ENCODE measurements around the gene PKN1. TPM values are rescaled to one million over a fixed set of nuclear protein-coding genes. Genes with fewer than 3 reads are reported as not detected.

The PKN1 gene
- total and polyA plus RNA-seq, 2 of the 4 experiments (the other 2 are of a cell fraction), result 39.1 to 41.4 TPM

DNA sequence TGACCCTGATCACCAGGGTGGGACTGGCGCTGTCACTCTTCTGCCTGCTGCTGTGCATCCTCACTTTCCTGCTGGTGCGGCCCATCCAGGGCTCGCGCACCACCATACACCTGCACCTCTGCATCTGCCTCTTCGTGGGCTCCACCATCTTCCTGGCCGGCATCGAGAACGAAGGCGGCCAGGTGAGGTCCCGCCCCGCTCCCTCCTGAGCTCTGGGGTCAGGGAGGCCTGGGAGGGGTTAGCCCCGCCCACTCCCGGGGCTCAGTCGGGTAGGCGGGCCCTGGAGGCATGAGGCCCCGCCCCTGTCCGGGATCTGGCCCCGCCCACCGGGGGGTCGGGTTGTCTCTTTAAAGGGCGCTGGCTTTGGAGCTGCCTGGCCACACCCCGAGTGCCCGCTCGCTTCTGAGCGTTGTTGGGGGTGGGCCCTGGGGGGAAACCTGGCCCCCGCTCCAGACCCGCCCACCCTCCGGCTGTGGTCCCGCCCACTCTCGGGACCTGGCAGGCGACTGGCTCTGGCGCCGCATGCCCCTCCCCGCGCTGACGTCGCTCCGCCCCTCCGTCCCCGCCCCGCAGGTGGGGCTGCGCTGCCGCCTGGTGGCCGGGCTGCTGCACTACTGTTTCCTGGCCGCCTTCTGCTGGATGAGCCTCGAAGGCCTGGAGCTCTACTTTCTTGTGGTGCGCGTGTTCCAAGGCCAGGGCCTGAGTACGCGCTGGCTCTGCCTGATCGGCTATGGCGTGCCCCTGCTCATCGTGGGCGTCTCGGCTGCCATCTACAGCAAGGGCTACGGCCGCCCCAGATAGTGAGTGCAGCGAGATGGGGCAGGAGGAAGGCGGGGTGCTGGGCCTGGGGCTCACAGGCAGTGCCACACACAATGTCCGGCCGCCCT lies 27.1 kb upstream of the PKN1 start (continued):
- TF ChIP-seq RFX5 (IDR thresholded peaks at IDR 0.05; ENCODE audit: low read depth, low read length), result no peak
- no peak for TF ChIP-seq MXI1 (IDR thresholded peaks at IDR 0.05; ENCODE audit: borderline replicate concordance, low read depth, low read length)
- no peak for TF ChIP-seq MAFK (IDR thresholded peaks at IDR 0.05; ENCODE audit: low read depth, low read length)

DNA sequence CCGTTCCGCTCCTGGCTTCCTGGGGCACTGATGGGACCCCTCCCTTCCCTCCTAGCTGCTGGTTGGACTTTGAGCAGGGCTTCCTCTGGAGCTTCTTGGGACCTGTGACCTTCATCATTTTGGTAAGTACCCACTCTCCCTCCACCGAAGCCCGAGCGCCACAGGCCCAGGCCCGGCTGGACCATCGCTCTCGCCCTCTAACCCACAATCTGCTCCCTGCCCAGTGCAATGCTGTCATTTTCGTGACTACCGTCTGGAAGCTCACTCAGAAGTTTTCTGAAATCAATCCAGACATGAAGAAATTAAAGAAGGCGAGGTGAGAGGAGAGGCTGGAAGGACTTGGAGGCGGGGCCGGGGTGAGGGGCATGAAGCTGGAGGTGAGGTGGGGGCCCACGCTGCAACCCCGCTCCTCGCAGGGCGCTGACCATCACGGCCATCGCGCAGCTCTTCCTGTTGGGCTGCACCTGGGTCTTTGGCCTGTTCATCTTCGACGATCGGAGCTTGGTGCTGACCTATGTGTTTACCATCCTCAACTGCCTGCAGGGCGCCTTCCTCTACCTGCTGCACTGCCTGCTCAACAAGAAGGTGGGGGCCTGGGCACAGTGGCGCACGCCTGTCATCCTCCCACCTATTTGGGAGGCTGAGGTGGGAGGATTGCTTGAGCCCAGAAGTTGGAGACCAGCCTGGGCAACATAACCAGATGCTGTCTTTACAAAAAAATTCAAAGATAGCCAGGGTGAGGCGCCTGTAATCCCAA lies 26.3 kb upstream of the PKN1 start:
- intact Hi-C loops (cut with micrococcal nuclease), result loop anchor here (1.0 to 2.0 kb wide), 2 partner anchors 207 to 258 kb away; no protein-coding TSS in a partner anchor
- no peak for DNase-seq
- H3K27ac ChIP-seq (ENCODE audit: insufficient read depth, low read length), result no peak overlapping the region
- H2BK5ac ChIP-seq (ENCODE audit: low read depth, low read length, poor library complexity, severe bottlenecking), result no peak overlapping the region
- H4K91ac ChIP-seq (ENCODE audit: insufficient read depth, low read depth, low read length), result no peak overlapping the region
- peak overlapping the region; percentile 77 for H2AFZ ChIP-seq (replicated peaks; ENCODE audit: low read length, poor library complexity)
- H3K36me3 ChIP-seq (ENCODE audit: control insufficient read depth, insufficient read depth, low read length), result peaks cover 53% of the 10 kb centered on the region
- in situ Hi-C loops (cut with MboI; ENCODE audit: low sequenced_read_pairs), result no loop called here
- H4K20me1 ChIP-seq (ENCODE audit: insufficient read depth, low read length), result peaks cover 34% of the 10 kb centered on the region
- BruUV-seq (replicated peaks), result no TSS peak
- H3K27me3 ChIP-seq (ENCODE audit: control insufficient read depth, insufficient read depth, low read length), result no peaks in the 10 kb centered on the region
- H3K14ac ChIP-seq (replicated peaks; ENCODE audit: low read depth, low read length), result no peak overlapping the region
- ChIA-PET POLR2A (ENCODE audit: unreplicated experiment) (no interaction called here), CTCF (interaction anchor here (0.9 to 1.6 kb wide), 4 partner anchors 40 to 270 kb away, joined by 3 to 4 read pairs (median 3); partner anchors contain the start of gene ASF1B)
- no peak overlapping the region for H3K4me3 ChIP-seq (ENCODE audit: insufficient read depth, low read depth, low read length)
- no peak overlapping the region for H3K56ac ChIP-seq (ENCODE audit: extremely low read depth, insufficient read depth, low read length)
- peak overlapping the region; percentile 93 for H2AK9ac ChIP-seq (replicated peaks; ENCODE audit: low read depth, low read length, poor library complexity)
- H3K18ac ChIP-seq (ENCODE audit: low read depth, low read length), result no peak overlapping the region
- no peak overlapping the region for H2BK15ac ChIP-seq (ENCODE audit: low read depth, low read length)
- no peak overlapping the region for H4K8ac ChIP-seq (ENCODE audit: low read depth in 2 of 2, low read length in 2 of 2)
- ATAC-seq (ENCODE audit: low read depth), result no peak
- H3K9ac ChIP-seq (ENCODE audit: low read depth, low read length), result no peak overlapping the region
- H2AK5ac ChIP-seq (ENCODE audit: low read depth, low read length), result no peak overlapping the region; the same call in 1 of the 2 replicates
- H3K4ac ChIP-seq (ENCODE audit: low read depth, low read length), result no peak overlapping the region
- H3K9me3 ChIP-seq (ENCODE audit: control insufficient read depth, insufficient read depth, low read length), result no peaks in the 10 kb centered on the region
- 95% methylated on average over 14 of the region's 27 CpGs; no CpG with 5 or more reads in 1 of the 2 experiments for WGBS, 2 experiments (ENCODE audit: extremely low coverage in 2 of 2, insufficient read length in 1 of 2)
- H3K23ac ChIP-seq (ENCODE audit: low read depth, low read length), result no peak overlapping the region; the same call in 1 of the 2 replicates
- H4K5ac ChIP-seq (ENCODE audit: low read depth, low read length), result no peak overlapping the region
- no peak overlapping the region for H2BK20ac ChIP-seq (ENCODE audit: low read depth, low read length)
- peaks cover 0 to 22% of the 10 kb centered on the region in 2 experiments; a peak in 3 of 4 replicates for H3K79me1 ChIP-seq (ENCODE audit: low read depth in 1 of 2, low read length in 2 of 2)
- peaks cover 6% of the 10 kb centered on the region; the same call in 1 of the 2 replicates for H3K9me1 ChIP-seq (ENCODE audit: insufficient read depth, low read length)
- no peak overlapping the region for H2BK120ac ChIP-seq (ENCODE audit: low read depth, low read length)
- no peaks in the 10 kb centered on the region for H3K4me1 ChIP-seq (ENCODE audit: control insufficient read depth, insufficient read depth, low read length)
- TF ChIP-seq CHD1 (IDR thresholded peaks at IDR 0.05; ENCODE audit: low read depth, low read length), result no peak
- no peak for TF ChIP-seq MAZ (IDR thresholded peaks at IDR 0.05; ENCODE audit: borderline replicate concordance, low read depth, low read length)
- TF ChIP-seq MAFK (IDR thresholded peaks at IDR 0.05; ENCODE audit: low read depth, low read length), result no peak
- no peak for TF ChIP-seq RAD21 (IDR thresholded peaks at IDR 0.05; ENCODE audit: low read length)
- no peak for TF ChIP-seq NFE2L2 (IDR thresholded peaks at IDR 0.05; ENCODE audit: low read depth, low read length)
- TF ChIP-seq SMC3 (IDR thresholded peaks at IDR 0.05; ENCODE audit: low read depth, low read length), result no peak
- no peak for TF ChIP-seq CEBPB (IDR thresholded peaks at IDR 0.05; ENCODE audit: low read depth, low read length)
- no peak for TF ChIP-seq MXI1 (IDR thresholded peaks at IDR 0.05; ENCODE audit: borderline replicate concordance, low read depth, low read length)
- dilution Hi-C loops (cut with HindIII; ENCODE audit: low sequenced_read_pairs, unreplicated experiment), result no loop called here
- H3K4me2 ChIP-seq (ENCODE audit: low read depth, low read length), result no peak overlapping the region

Measured in IMR-90 (cell line).